ENCODE measurements around the gene MTUS2.
A peak's percentile ranks its signal among the peaks of the same experiment; 100 is the strongest.

MTUS2 gene

DNA sequence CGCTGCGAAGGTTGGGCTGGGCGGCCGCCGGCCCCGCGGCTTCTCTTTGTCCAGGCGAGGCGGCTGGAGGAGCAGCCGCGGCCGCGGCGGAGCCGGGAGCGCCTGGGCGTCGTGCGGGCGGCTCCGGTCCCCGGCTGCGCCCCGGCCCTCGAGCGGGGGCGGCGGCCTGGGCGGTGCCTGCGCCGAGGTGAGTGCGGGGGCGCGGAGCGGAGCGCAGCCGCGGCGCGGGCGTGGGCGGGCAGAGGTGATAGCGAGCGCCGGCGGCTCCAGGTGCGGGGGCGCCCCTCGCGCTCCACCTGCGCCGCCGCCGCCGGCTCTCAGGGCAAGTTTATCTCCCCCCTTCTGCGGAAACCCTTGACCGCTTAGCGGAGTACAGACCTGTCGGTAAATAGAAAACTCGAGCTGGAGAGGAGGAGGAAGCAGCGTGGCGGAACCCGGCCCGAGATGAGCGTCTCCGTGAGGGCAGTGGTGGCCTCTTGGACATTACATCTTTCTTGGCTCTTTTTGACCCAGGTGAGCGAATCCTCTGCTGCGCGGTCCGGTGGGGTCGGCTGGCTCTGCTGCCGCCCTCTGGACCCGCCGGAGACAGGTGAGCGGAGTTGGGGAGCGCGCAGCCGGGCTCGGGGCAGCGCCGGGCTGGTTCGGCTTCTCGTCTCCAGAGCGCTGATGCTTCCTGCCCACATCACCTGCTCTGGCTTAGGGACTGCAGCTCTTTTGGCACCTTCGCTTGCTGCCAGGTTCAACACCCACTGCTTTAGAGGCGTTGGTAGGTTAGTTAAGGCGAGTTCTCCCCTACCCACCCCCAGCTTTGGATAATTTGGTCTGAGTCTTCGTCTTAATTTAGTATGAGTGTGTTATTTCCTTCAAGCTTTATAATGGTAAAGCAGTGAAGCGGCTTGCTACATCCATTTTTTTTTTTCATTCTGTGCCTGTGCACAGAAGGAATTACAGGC is at the start of gene MTUS2:
Gene MTUS2, plus strand, starts transcription at position 241 of the 953 bp plus-strand sequence.
- Histone ChIP-seq H3K9me3 (ENCODE audit: control insufficient read depth in 2 of 2, low read length in 2 of 2) (peaks cover 4 to 6% of the 10 kb centered on the region in 2 donors), H3K27ac (ENCODE audit: low read length) (no peak within 1 kb of the TSS), H3K9ac (ENCODE audit: low read length in 2 of 2) (peak within 1 kb of the TSS; percentile 43 to 47), H3K4me3 (ENCODE audit: low read length in 2 of 2) (peak within 1 kb of the TSS; percentile 71 to 73), H3K36me3 (ENCODE audit: control insufficient read depth in 2 of 2, insufficient read depth in 2 of 2, low read length in 2 of 2) (no peaks in the 10 kb centered on the region), H3K27me3 (ENCODE audit: control insufficient read depth in 1 of 2, insufficient read depth in 2 of 2, low read length in 2 of 2) (peaks cover 8% of the 10 kb centered on the region in 2 donors), H3K4me1 (ENCODE audit: control insufficient read depth, insufficient read depth, low read length) (peaks cover 6% of the 10 kb centered on the region)

DNA sequence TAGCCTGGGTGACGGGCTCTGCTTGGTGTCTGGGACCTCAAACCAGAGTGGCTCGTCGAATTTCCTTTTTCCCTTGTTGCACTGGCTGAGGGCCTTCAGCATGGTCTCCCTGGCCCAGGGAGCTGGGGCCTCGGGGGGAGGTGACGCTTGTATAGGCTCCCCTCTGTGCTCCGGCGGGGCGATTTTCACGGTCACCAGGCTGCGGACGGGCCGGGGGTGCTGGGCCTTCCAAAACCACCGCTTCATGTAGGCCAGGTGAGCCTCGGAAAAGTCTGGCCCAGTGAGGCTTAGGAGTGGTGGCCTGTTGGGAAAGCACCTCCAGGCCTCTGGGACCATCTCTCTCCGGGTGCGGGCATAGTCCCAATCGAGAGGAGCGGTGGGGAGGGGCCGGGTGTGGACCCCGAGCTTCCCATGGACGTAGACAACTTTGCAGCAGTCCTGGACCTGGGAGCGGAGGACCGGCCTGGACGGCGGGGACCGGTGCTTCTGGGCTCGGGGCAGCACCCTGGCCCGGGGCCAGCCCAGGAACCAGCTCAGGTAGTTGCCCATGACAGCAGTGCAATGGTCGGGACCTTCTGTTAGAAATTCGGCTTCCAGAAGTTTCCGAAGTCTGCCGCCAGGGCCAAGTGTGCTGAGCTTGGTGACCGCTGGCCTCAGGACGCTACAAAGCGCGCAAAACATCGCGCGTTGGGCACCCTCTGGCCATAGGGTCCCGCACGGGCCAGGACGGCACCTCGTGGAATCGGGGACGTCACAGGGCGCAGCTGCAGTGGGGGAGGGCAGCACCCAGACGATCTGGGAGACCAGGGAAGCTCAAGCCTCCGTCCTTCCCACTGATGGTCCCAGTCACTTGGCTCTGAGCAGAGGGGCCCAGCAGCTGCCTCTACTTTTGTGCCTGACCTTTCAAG is 41.6 kb upstream of the MTUS2 start:
- Histone ChIP-seq H3K4me1 (ENCODE audit: control insufficient read depth, insufficient read depth, low read length) (no peaks in the 10 kb centered on the region), H3K4me3 (ENCODE audit: low read length in 2 of 2) (no peak overlapping the region), H3K9me3 (ENCODE audit: control insufficient read depth in 2 of 2, low read length in 2 of 2) (no peaks in the 10 kb centered on the region), H3K27me3 (ENCODE audit: control insufficient read depth in 1 of 2, insufficient read depth in 2 of 2, low read length in 2 of 2) (no peaks in the 10 kb centered on the region), H3K36me3 (ENCODE audit: control insufficient read depth in 2 of 2, insufficient read depth in 2 of 2, low read length in 2 of 2) (no peaks in the 10 kb centered on the region), H3K27ac (ENCODE audit: low read length) (no peak overlapping the region), H3K9ac (ENCODE audit: low read length in 2 of 2) (no peak overlapping the region)

DNA sequence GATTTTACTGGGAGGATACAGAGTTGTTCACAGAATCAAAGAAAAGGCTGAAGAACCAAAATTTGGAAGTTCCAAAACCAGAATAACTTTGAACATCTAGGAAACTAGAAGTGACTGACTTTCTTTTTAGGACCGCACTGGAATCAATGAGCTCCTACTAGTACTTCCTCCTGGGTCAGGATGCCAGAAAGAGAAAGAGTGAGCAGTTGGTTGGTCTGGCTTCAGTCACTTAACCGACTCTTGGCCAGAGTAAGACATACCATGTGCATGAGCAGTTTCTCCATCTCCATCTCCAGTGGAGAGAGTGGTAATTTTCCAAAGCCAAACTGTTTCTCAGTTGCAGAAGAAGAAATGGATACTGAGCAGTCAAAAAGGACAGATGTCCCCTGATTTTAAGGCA is 27.1 kb upstream of the MTUS2 start:
- Histone ChIP-seq H3K27me3 (ENCODE audit: control insufficient read depth in 1 of 2, insufficient read depth in 2 of 2, low read length in 2 of 2) (no peaks in the 10 kb centered on the region), H3K36me3 (ENCODE audit: control insufficient read depth in 2 of 2, insufficient read depth in 2 of 2, low read length in 2 of 2) (no peaks in the 10 kb centered on the region), H3K9me3 (ENCODE audit: control insufficient read depth in 2 of 2, low read length in 2 of 2) (no peaks in the 10 kb centered on the region), H3K4me1 (ENCODE audit: control insufficient read depth, insufficient read depth, low read length) (no peaks in the 10 kb centered on the region), H3K27ac (ENCODE audit: low read length) (no peak overlapping the region), H3K9ac (ENCODE audit: low read length in 2 of 2) (no peak overlapping the region), H3K4me3 (ENCODE audit: low read length in 2 of 2) (no peak overlapping the region)

DNA sequence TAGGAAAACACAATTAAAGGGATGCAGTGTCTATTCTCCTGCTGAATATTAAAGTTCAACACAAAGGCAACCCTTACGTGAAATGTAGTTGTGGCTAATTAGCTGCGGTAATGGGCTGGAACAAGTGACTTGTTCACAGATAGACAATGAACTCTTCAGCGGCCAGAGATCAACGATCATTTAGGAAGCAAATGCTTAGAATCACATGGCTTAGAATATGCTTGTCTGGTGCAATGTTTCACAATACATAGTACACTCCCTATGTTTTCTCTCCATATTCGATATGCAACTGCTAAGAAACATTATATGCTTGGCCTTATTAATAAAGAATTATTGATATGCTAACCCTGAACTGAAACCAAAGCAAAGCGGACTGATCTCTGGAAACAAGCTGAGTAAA is 25.7 kb upstream of the MTUS2 start:
- Histone ChIP-seq H3K9ac (ENCODE audit: low read length in 2 of 2) (no peak overlapping the region), H3K36me3 (ENCODE audit: control insufficient read depth in 2 of 2, insufficient read depth in 2 of 2, low read length in 2 of 2) (no peaks in the 10 kb centered on the region), H3K27ac (ENCODE audit: low read length) (no peak overlapping the region), H3K27me3 (ENCODE audit: control insufficient read depth in 1 of 2, insufficient read depth in 2 of 2, low read length in 2 of 2) (no peaks in the 10 kb centered on the region), H3K4me3 (ENCODE audit: low read length in 2 of 2) (no peak overlapping the region), H3K4me1 (ENCODE audit: control insufficient read depth, insufficient read depth, low read length) (no peaks in the 10 kb centered on the region), H3K9me3 (ENCODE audit: control insufficient read depth in 2 of 2, low read length in 2 of 2) (no peaks in the 10 kb centered on the region)

DNA sequence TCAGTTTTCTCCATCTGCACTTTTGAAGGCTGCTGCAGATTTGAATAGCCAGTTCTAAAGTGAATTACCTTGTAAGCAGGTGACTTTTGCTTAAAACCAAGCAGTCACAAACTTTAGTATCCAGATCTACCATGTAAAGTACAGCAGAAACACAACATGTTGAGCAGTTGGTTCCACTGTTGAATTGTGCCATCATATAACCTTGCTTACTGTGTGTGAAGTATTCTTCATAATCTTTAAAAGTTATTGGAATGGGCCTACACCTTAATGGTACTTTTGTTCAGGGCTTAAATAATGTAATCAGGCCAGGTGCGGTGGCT is 23.2 kb upstream of the MTUS2 start:
- H3K36me3 ChIP-seq (ENCODE audit: control insufficient read depth in 2 of 2, insufficient read depth in 2 of 2, low read length in 2 of 2) = no peaks in the 10 kb centered on the region
- H3K9me3 ChIP-seq (ENCODE audit: control insufficient read depth in 2 of 2, low read length in 2 of 2) = no peaks in the 10 kb centered on the region
- no peak overlapping the region for H3K4me3 ChIP-seq (ENCODE audit: low read length in 2 of 2)

DNA sequence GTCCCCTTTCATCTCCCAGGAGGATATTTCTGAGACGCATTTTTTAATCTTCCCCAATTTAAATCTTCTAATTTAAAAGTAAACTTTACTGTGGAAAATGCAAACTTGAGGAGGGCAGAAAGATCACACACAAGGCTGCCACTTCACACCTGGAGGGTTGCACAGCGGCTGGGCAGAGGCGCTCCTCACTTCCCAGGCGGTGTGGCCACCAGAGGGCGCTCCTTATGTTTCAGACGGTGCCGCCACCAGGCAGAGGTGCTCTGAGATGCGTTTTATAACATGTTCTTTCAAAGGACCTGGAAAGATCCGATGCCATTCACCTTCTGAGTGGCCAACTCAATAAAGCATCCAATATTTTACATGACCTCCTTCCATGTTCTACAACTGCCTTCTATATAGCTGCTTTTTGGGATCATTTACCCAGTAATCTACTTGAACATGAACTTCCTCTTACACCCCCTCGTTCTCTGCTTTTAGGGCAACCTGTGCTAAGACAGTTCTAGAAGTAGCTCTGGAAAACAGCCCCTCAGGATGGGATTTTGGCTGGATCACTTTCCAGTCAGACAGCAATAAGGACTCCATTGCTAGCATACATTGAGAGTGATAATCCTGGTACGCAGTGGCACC is 14.8 kb upstream of the MTUS2 start:
- Histone ChIP-seq H3K27ac (ENCODE audit: low read length) (no peak overlapping the region), H3K9ac (ENCODE audit: low read length in 2 of 2) (no peak overlapping the region), H3K36me3 (ENCODE audit: control insufficient read depth in 2 of 2, insufficient read depth in 2 of 2, low read length in 2 of 2) (no peaks in the 10 kb centered on the region), H3K4me3 (ENCODE audit: low read length in 2 of 2) (no peak overlapping the region), H3K27me3 (ENCODE audit: control insufficient read depth in 1 of 2, insufficient read depth in 2 of 2, low read length in 2 of 2) (peaks cover 0 to 6% of the 10 kb centered on the region in 2 donors), H3K4me1 (ENCODE audit: control insufficient read depth, insufficient read depth, low read length) (no peaks in the 10 kb centered on the region), H3K9me3 (ENCODE audit: control insufficient read depth in 2 of 2, low read length in 2 of 2) (peaks cover 0 to 4% of the 10 kb centered on the region in 2 donors)

More for the DNA sequence above, 23.2 kb upstream of the MTUS2 start:
- no peaks in the 10 kb centered on the region for H3K4me1 ChIP-seq (ENCODE audit: control insufficient read depth, insufficient read depth, low read length)
- no peak overlapping the region for H3K9ac ChIP-seq (ENCODE audit: low read length in 2 of 2)
- H3K27ac ChIP-seq (ENCODE audit: low read length) = no peak overlapping the region
- H3K27me3 ChIP-seq (ENCODE audit: control insufficient read depth in 1 of 2, insufficient read depth in 2 of 2, low read length in 2 of 2) = no peaks in the 10 kb centered on the region

DNA sequence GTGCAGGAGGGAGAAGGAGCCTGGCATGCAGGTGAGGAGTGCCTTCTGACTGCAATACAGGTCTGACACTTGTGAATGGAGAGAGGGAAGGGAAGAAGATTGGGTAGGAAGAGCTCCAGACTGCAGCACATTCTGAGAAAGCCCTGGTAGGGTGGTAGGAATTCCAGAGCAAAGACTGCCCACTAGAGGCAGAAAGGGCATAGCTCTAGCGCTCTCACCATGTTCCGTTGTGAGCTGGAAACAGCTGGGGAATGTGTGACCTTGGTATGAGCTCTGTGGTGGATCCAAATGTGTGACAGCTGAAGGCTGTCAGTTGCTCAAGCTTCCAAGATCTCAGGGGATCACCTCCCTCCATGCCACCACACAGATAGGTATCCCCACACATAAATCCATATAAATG is 2.9 kb upstream of the MTUS2 start:
- Histone ChIP-seq H3K4me3 (ENCODE audit: low read length in 2 of 2) (no peak overlapping the region), H3K36me3 (ENCODE audit: control insufficient read depth in 2 of 2, insufficient read depth in 2 of 2, low read length in 2 of 2) (no peaks in the 10 kb centered on the region), H3K9ac (ENCODE audit: low read length in 2 of 2) (no peak overlapping the region), H3K4me1 (ENCODE audit: control insufficient read depth, insufficient read depth, low read length) (peaks cover 6% of the 10 kb centered on the region), H3K27ac (ENCODE audit: low read length) (no peak overlapping the region), H3K27me3 (ENCODE audit: control insufficient read depth in 1 of 2, insufficient read depth in 2 of 2, low read length in 2 of 2) (peaks cover 8% of the 10 kb centered on the region in 2 donors), H3K9me3 (ENCODE audit: control insufficient read depth in 2 of 2, low read length in 2 of 2) (peaks cover 4 to 6% of the 10 kb centered on the region in 2 donors)

DNA sequence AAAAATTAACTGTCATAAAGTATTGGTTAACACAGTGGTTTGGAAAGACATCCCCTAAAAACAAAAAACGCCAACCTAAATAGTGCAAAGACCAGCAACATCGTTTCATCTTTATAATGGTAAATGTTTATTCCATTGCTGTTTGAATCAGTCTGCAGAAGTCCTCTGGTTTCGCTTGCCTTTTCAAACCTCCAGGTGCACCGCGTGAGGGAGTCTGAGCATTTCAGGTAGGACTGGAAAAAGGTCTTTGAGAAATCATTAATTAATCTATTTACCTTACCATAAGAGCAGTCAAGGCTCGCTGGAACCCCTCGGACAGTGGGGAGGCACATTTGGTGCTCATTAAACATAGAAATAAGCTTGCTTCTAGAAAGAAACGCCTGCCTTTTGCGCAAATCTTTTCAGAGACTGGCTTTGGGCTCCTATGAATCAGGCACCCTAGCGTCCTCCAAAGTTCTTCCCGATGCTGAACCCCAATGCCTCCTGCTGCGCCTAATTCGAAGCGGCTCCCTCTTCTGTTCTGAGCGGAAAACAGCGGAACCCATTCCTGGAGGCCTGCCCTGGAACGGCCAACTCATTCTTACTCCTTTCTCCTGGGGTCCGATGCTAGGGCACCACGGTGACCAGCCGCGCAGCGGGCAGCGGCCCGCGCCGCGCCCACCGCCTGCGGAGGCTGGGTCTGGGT is 951 bp upstream of the MTUS2 start:
- Histone ChIP-seq H3K27me3 (ENCODE audit: control insufficient read depth in 1 of 2, insufficient read depth in 2 of 2, low read length in 2 of 2) (peaks cover 8% of the 10 kb centered on the region in 2 donors), H3K36me3 (ENCODE audit: control insufficient read depth in 2 of 2, insufficient read depth in 2 of 2, low read length in 2 of 2) (no peaks in the 10 kb centered on the region), H3K9ac (ENCODE audit: low read length in 2 of 2) (peak overlapping the region; percentile 32 to 47), H3K9me3 (ENCODE audit: control insufficient read depth in 2 of 2, low read length in 2 of 2) (peaks cover 4 to 6% of the 10 kb centered on the region in 2 donors), H3K4me3 (ENCODE audit: low read length in 2 of 2) (peak overlapping the region; percentile 62 to 71), H3K4me1 (ENCODE audit: control insufficient read depth, insufficient read depth, low read length) (peaks cover 6% of the 10 kb centered on the region), H3K27ac (ENCODE audit: low read length) (no peak overlapping the region)

DNA sequence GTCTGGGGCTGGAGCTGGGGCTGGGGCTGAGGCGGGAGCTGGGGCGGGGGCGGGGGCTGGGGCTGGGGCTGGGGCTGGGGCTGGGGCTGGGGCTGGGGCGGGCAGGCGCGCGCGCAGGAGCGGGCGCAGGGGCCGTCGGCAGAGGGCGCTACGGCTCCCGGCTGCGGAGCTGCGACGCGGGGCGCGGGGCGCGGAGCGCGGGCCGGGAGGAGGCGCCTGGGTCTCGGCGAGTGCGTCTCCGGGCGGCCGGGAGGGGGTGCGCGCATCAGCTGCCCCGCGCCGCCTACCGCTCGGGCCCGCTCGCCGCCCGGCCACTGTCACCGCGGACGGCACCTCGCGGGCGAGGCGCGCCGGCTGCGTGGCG is 422 bp upstream of the MTUS2 start:
- peaks cover 4 to 6% of the 10 kb centered on the region in 2 donors for H3K9me3 ChIP-seq (ENCODE audit: control insufficient read depth in 2 of 2, low read length in 2 of 2)
- H3K4me3 ChIP-seq (ENCODE audit: low read length in 2 of 2) = peak overlapping the region in 1 of 2 donors; percentile 73
- no peak overlapping the region for H3K27ac ChIP-seq (ENCODE audit: low read length)
- H3K27me3 ChIP-seq (ENCODE audit: control insufficient read depth in 1 of 2, insufficient read depth in 2 of 2, low read length in 2 of 2) = peaks cover 8% of the 10 kb centered on the region in 2 donors
- H3K36me3 ChIP-seq (ENCODE audit: control insufficient read depth in 2 of 2, insufficient read depth in 2 of 2, low read length in 2 of 2) = no peaks in the 10 kb centered on the region
- H3K4me1 ChIP-seq (ENCODE audit: control insufficient read depth, insufficient read depth, low read length) = peaks cover 6% of the 10 kb centered on the region
- H3K9ac ChIP-seq (ENCODE audit: low read length in 2 of 2) = no peak overlapping the region

DNA sequence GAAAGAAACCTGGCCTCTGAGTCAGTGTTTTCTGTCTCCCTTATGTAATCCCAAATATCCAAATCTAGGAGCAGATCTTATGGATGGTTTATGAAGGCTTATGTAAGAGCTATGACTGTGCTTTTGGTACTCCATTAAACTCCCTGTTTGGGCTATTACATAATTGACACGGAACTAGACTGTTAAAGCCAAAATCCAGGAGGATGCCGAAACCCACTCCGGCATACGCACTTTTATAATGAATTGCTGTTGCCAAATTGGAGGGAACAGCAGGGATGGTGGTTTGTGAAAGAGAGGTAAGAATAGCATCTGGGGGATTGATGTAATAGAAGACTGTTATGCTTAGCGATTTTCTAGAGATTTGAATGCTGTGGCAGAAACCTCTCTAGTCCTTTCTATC is 2.0 kb downstream of the MTUS2 start:
- H3K27ac ChIP-seq (ENCODE audit: low read length) = no peak overlapping the region
- H3K4me1 ChIP-seq (ENCODE audit: control insufficient read depth, insufficient read depth, low read length) = peaks cover 6% of the 10 kb centered on the region
- no peak overlapping the region for H3K9ac ChIP-seq (ENCODE audit: low read length in 2 of 2)
- H3K4me3 ChIP-seq (ENCODE audit: low read length in 2 of 2) = no peak overlapping the region
- no peaks in the 10 kb centered on the region for H3K36me3 ChIP-seq (ENCODE audit: control insufficient read depth in 2 of 2, insufficient read depth in 2 of 2, low read length in 2 of 2)
- peaks cover 5% of the 10 kb centered on the region in 2 donors for H3K27me3 ChIP-seq (ENCODE audit: control insufficient read depth in 1 of 2, insufficient read depth in 2 of 2, low read length in 2 of 2)
- peaks cover 2 to 3% of the 10 kb centered on the region in 2 donors for H3K9me3 ChIP-seq (ENCODE audit: control insufficient read depth in 2 of 2, low read length in 2 of 2)

All from stomach smooth muscle (tissue), 2 donors.